Naive thymus-derived CD4-positive, alpha-beta T cell (primary cell): ENCODE measurements around the gene GAL3ST3. TPM values are rescaled to one million over a fixed set of nuclear protein-coding genes. Genes with fewer than 3 reads are reported as not detected.
"Not testable (repeated sequence)": the region's sequence is repeated elsewhere in the genome, so short reads cannot be mapped to it uniquely, and the experiment has no call there.

Source experiments
- ATAC-seq: fragments of 150-1000 bp; cut with Tn5 transposase; 2 replicates; pipeline ENCODE4 v1.10.0; 2021; ENCODE audit warnings: mild to moderate bottlenecking, moderate library complexity
- CTCF ChIA-PET: fragments of 350-600 bp; sonication (Branson Sonifier 250); formaldehyde crosslinking; loops from one replicate; lab custom pipeline; 2021; ENCODE audit warnings: antibody characterized with exemption; lab: Charles Lee
- POLR2A ChIA-PET: fragments of 350-600 bp; sonication (Branson Sonifier 250); formaldehyde crosslinking; loops from one replicate; lab custom pipeline; 2021; ENCODE audit warnings: antibody characterized with exemption, inconsistent platforms; lab: Charles Lee
- DNase-seq, 9 donors: peaks; one replicate each; pipeline versions ENCODE4 v3.0.0 to v3.0.0-alpha.2; 2020 to 2022; ENCODE audit warnings: mixed read lengths in 1 of 9
- H3K27ac ChIP-seq: one replicate; pipeline ENCODE4 v1.7.0; 2013; ENCODE audit warnings: mild to moderate bottlenecking, low read depth, low read length, moderate library complexity
- H3K27me3 ChIP-seq, 2 donors: one replicate each; pipeline ENCODE4 v1.7.0; 2013; ENCODE audit warnings: low read length in 2 of 2, mild to moderate bottlenecking in 2 of 2, moderate library complexity in 2 of 2; ENCODE audit not compliant: control insufficient read depth in 2 of 2, insufficient read depth in 2 of 2
- H3K36me3 ChIP-seq, 3 experiments: 1 replicate in 2 of 3; 2 replicates in 1 of 3; pipeline ENCODE4 v1.7.0; 2013; ENCODE audit warnings: low read length in 3 of 3, mild to moderate bottlenecking in 3 of 3, moderate library complexity in 1 of 3; ENCODE audit not compliant: insufficient read depth in 3 of 3, control insufficient read depth in 2 of 3
- H3K4me1 ChIP-seq, 2 donors: one replicate each; pipeline ENCODE4 v1.7.0; 2013; ENCODE audit warnings: low read length in 2 of 2, mild to moderate bottlenecking in 2 of 2, moderate library complexity in 1 of 2; ENCODE audit not compliant: control insufficient read depth in 2 of 2, insufficient read depth in 2 of 2
- H3K4me3 ChIP-seq: 2 replicates; pipeline ENCODE4 v1.7.0; 2013; ENCODE audit warnings: mild to moderate bottlenecking, low read length
- H3K9me3 ChIP-seq, 3 experiments: 1 replicate in 2 of 3; 2 replicates in 1 of 3; pipeline ENCODE4 v1.7.0; 2013; ENCODE audit warnings: low read length in 3 of 3; ENCODE audit not compliant: control insufficient read depth in 2 of 3
- H3K27ac Mint-ChIP-seq, 9 donors: one replicate each; pipeline ENCODE4 v1.8.0; 2020 to 2022; ENCODE audit warnings: mixed read lengths in 9 of 9, mild to moderate bottlenecking in 8 of 9, moderate library complexity in 5 of 9, inconsistent platforms in 2 of 9
- H3K27me3 Mint-ChIP-seq, 5 donors: one replicate each; pipeline ENCODE4 v1.8.0; 2021 to 2022; ENCODE audit warnings: mixed read lengths in 5 of 5, mild to moderate bottlenecking in 1 of 5
- H3K36me3 Mint-ChIP-seq, 5 donors: one replicate each; pipeline ENCODE4 v1.8.0; 2020 to 2022; ENCODE audit warnings: mixed read lengths in 5 of 5, mild to moderate bottlenecking in 3 of 5, inconsistent platforms in 1 of 5
- H3K4me1 Mint-ChIP-seq, 7 donors: one replicate each; pipeline ENCODE4 v1.8.0; 2020 to 2022; ENCODE audit warnings: mixed read lengths in 7 of 7, mild to moderate bottlenecking in 3 of 7, inconsistent platforms in 1 of 7
- H3K4me3 Mint-ChIP-seq, 10 donors: one replicate each; pipeline ENCODE4 v1.8.0; 2020 to 2022; ENCODE audit warnings: mild to moderate bottlenecking in 10 of 10, mixed read lengths in 10 of 10, moderate library complexity in 6 of 10, inconsistent platforms in 2 of 10
- H3K9me3 Mint-ChIP-seq, 11 donors: one replicate each; pipeline ENCODE4 v1.8.0; 2020 to 2022; ENCODE audit warnings: mixed read lengths in 11 of 11, mild to moderate bottlenecking in 4 of 11, inconsistent platforms in 1 of 11, moderate library complexity in 1 of 11
- intact Hi-C, 2 donors: fragments of 100-400 bp; cut with micrococcal nuclease; formaldehyde crosslinking; loops; one replicate each; pipeline ENCODE4 v1.15.1; 2023
- polyA plus RNA-seq, 2 donors: library from polyadenylated mRNA; unstranded; fragments of 300-500 nt; fragmentation: Illumina TruSeq; gene quantifications; one replicate each; pipeline ENCODE4 v1.2.3, GENCODE V29; 2021
- total RNA-seq, 6 experiments: library from RNA in 5 of 6; stranded (reverse) in 5 of 6; gene quantifications; 1 replicate in 5 of 6; 2 replicates in 1 of 6; pipeline ENCODE4 v1.2.3 and lab custom pipeline; 2021 to 2026

GAL3ST3 gene
- total and polyA plus RNA-seq, 7 experiments from 2014 or later, result not detected

GRCh38 chr11:66023186-66023440 is 25.8 kb downstream of the GAL3ST3 start:
- POLR2A ChIA-PET, result interaction anchor here (0.8 to 1.4 kb wide), 4 partner anchors 15 to 312 kb away, joined by 3 to 4 read pairs (median 4); partner anchors contain the start of genes BANF1 and EIF1AD
- H3K27ac ChIP-seq, H3K4me3 ChIP-seq, DNase-seq, H3K4me1 ChIP-seq, H3K9me3 Mint-ChIP-seq, ATAC-seq, H3K36me3 ChIP-seq, intact Hi-C loops, H3K27me3 ChIP-seq, H3K27ac Mint-ChIP-seq, H3K36me3 Mint-ChIP-seq, H3K9me3 ChIP-seq: not testable (repeated sequence)
- CTCF ChIA-PET, result interaction anchor here (0.7 to 2.0 kb wide), 9 partner anchors 8 to 262 kb away, joined by 3 to 8 read pairs (median 3); partner anchors contain the start of gene CST6
- Mint-ChIP-seq H3K27me3 (peaks cover 0 to 14% (median 4%) of the 10 kb centered on the region in 5 donors), H3K4me3 (peak overlapping the region in 1 of 10 donors; percentile 51), H3K4me1 (peaks cover 4 to 17% (median 5%) of the 10 kb centered on the region in 7 donors)

- intact Hi-C loops, result loop anchor here (1.0 kb wide), 8 partner anchors 20 to 316 kb away; partner anchors contain the start of genes BANF1 (in 2 of the 2), EIF1AD (in 2 of the 2) and FIBP (in 1 of the 2)
- DNase-seq (peak; percentile 52 to 89 (median 69)), ATAC-seq (peak; percentile 92)
- H3K9me3 Mint-ChIP-seq, result no peaks in the 10 kb centered on the region
- Histone ChIP-seq H3K27me3 (no peaks in the 10 kb centered on the region), H3K36me3 (no peaks in the 10 kb centered on the region), H3K27ac (no peak overlapping the region), H3K4me3 (peak overlapping the region; percentile 39), H3K4me1 (peaks cover 0 to 5% of the 10 kb centered on the region in 2 donors), H3K9me3 (no peaks in the 10 kb centered on the region)
- peaks cover 0 to 9% (median 4%) of the 10 kb centered on the region in 5 donors for H3K27me3 Mint-ChIP-seq
- peak overlapping the region in 9 of 10 donors; percentile 4 to 73 (median 45) for H3K4me3 Mint-ChIP-seq
- peak overlapping the region in 1 of 9 donors; percentile 59 for H3K27ac Mint-ChIP-seq
- no peaks in the 10 kb centered on the region for H3K36me3 Mint-ChIP-seq
- ChIA-PET POLR2A (interaction anchor here (0.8 to 1.4 kb wide), 6 partner anchors 15 to 311 kb away, joined by 3 to 5 read pairs (median 4); partner anchors contain the start of genes BANF1 and EIF1AD), CTCF (interaction anchor here (0.6 to 2.0 kb wide), 23 partner anchors 9 to 479 kb away, joined by 3 to 8 read pairs (median 3); partner anchors contain the start of genes BANF1, CST6 and KAT5)
- H3K4me1 Mint-ChIP-seq, result peaks cover 4 to 17% (median 5%) of the 10 kb centered on the region in 7 donors
These were observed 26.4 kb downstream of the GAL3ST3 start for GRCh38 chr11:66022401-66023185.

- Histone ChIP-seq H3K27ac (no peak overlapping the region), H3K9me3 (no peaks in the 10 kb centered on the region), H3K4me1 (peaks cover 0 to 5% of the 10 kb centered on the region in 2 donors), H3K36me3 (no peaks in the 10 kb centered on the region), H3K27me3 (no peaks in the 10 kb centered on the region), H3K4me3 (no peak overlapping the region)
- DNase-seq (peak in 1 of 9 donors; percentile 50), ATAC-seq (peak; percentile 83)
- H3K27me3 Mint-ChIP-seq, result peaks cover 0 to 9% (median 4%) of the 10 kb centered on the region in 5 donors
- POLR2A ChIA-PET, result no interaction called here
- intact Hi-C loops, result no loop called here
- no peaks in the 10 kb centered on the region for H3K9me3 Mint-ChIP-seq
- no peaks in the 10 kb centered on the region for H3K36me3 Mint-ChIP-seq
- CTCF ChIA-PET, result interaction anchor here (0.6 kb wide), 1 partner anchor 16 kb away, joined by 3 read pairs; no protein-coding TSS in a partner anchor
- peak overlapping the region in 1 of 10 donors; percentile 17 for H3K4me3 Mint-ChIP-seq
- H3K27ac Mint-ChIP-seq, result no peak overlapping the region
- H3K4me1 Mint-ChIP-seq, result peaks cover 4 to 17% (median 5%) of the 10 kb centered on the region in 7 donors
These were observed 28.2 kb downstream of the GAL3ST3 start for GRCh38 chr11:66020618-66021357.

- Mint-ChIP-seq H3K27me3 (peaks cover 0 to 9% (median 4%) of the 10 kb centered on the region in 5 donors), H3K36me3 (no peaks in the 10 kb centered on the region), H3K4me3 (no peak overlapping the region), H3K4me1 (peaks cover 4 to 17% (median 5%) of the 10 kb centered on the region in 7 donors), H3K9me3 (no peaks in the 10 kb centered on the region), H3K27ac (no peak overlapping the region)
- no peak overlapping the region for H3K27ac ChIP-seq
- ChIA-PET CTCF (interaction anchor here (1.3 kb wide), 1 partner anchor 11 kb away, joined by 3 read pairs; no protein-coding TSS in a partner anchor), POLR2A (no interaction called here)
- no peak for DNase-seq
- H3K4me3 ChIP-seq, result no peak overlapping the region
- ATAC-seq, result no peak
- peaks cover 0 to 5% of the 10 kb centered on the region in 2 donors for H3K4me1 ChIP-seq
- no peaks in the 10 kb centered on the region for H3K9me3 ChIP-seq
- no peaks in the 10 kb centered on the region for H3K27me3 ChIP-seq
- no peaks in the 10 kb centered on the region for H3K36me3 ChIP-seq
- intact Hi-C loops, result no loop called here
These were observed 28.7 kb downstream of the GAL3ST3 start for GRCh38 chr11:66020212-66020611.

- H3K9me3 Mint-ChIP-seq, result no peaks in the 10 kb centered on the region
- H3K27me3 ChIP-seq, result peaks cover 0 to 13% of the 10 kb centered on the region in 2 donors
- no peak overlapping the region for H3K27ac Mint-ChIP-seq
- ChIA-PET POLR2A (interaction anchor here (0.9 kb wide), 1 partner anchor 26 kb away, joined by 3 read pairs; no protein-coding TSS in a partner anchor), CTCF (no interaction called here)
- H3K27me3 Mint-ChIP-seq, result peaks cover 0 to 13% (median 6%) of the 10 kb centered on the region in 5 donors
- ATAC-seq (no peak), DNase-seq (no peak)
- peaks cover 0 to 13% (median 0%) of the 10 kb centered on the region in 7 donors for H3K4me1 Mint-ChIP-seq
- peaks cover 0 to under 1% of the 10 kb centered on the region in 2 donors for H3K4me1 ChIP-seq
- H3K4me3 Mint-ChIP-seq, result no peak overlapping the region
- H3K36me3 ChIP-seq, result no peaks in the 10 kb centered on the region
- H3K4me3 ChIP-seq, result no peak overlapping the region
- H3K9me3 ChIP-seq, result no peaks in the 10 kb centered on the region
- no peak overlapping the region for H3K27ac ChIP-seq
- intact Hi-C loops, result no loop called here
- H3K36me3 Mint-ChIP-seq, result no peaks in the 10 kb centered on the region
These were observed 31.6 kb downstream of the GAL3ST3 start for GRCh38 chr11:66017321-66017720.

GRCh38 chr11:66016793-66017177 is 32.2 kb downstream of the GAL3ST3 start:
- CTCF ChIA-PET, result no interaction called here
- H3K4me1 ChIP-seq, result peaks cover 0 to 6% of the 10 kb centered on the region in 2 donors
- ATAC-seq, result no peak
- intact Hi-C loops, result no loop called here
- peaks cover 0 to 18% (median 6%) of the 10 kb centered on the region in 5 donors for H3K27me3 Mint-ChIP-seq
- no peak overlapping the region for H3K4me3 ChIP-seq
- no peak overlapping the region for H3K4me3 Mint-ChIP-seq
- H3K36me3 Mint-ChIP-seq, result no peaks in the 10 kb centered on the region
- no peak for DNase-seq
- H3K27ac ChIP-seq, result no peak overlapping the region
- POLR2A ChIA-PET, result interaction anchor here (0.9 kb wide), 1 partner anchor 26 kb away, joined by 3 read pairs; no protein-coding TSS in a partner anchor
- H3K9me3 ChIP-seq, result no peaks in the 10 kb centered on the region
- peaks cover 0 to 11% (median 0%) of the 10 kb centered on the region in 7 donors for H3K4me1 Mint-ChIP-seq
- H3K9me3 Mint-ChIP-seq, result no peaks in the 10 kb centered on the region
- peaks cover 0 to 13% of the 10 kb centered on the region in 2 donors for H3K27me3 ChIP-seq
- no peaks in the 10 kb centered on the region for H3K36me3 ChIP-seq
- no peak overlapping the region for H3K27ac Mint-ChIP-seq
